Measurements from ENCODE around the gene GALNT2. TPM values are rescaled to one million over a fixed set of nuclear protein-coding genes. Genes with fewer than 3 reads are reported as not detected.

GALNT2 gene
- total and polyA plus RNA-seq, 9 of the 15 experiments (the other 6 are each of a cell fraction or from before 2014, with no cell fraction given) = 1.6 to 106 (median 51.9) TPM

GRCh38 chr1:230067871-230068620 lies 1.0 kb downstream of the GALNT2 start (continued):
- TF ChIP-seq MLX (CRISPR knock-in tag; conservative IDR thresholded peaks at IDR 0.05) (no peak), PHF21A (IDR thresholded peaks at IDR 0.05; ENCODE audit: borderline replicate concordance, low read depth) (no peak), ZNF133 (CRISPR knock-in tag; IDR thresholded peaks at IDR 0.05) (no peak), HCFC1 (IDR thresholded peaks at IDR 0.05; ENCODE audit: low read depth, low read length) (no peak), CREM (IDR thresholded peaks at IDR 0.05; ENCODE audit: low read depth) (no peak), NR0B1 (IDR thresholded peaks at IDR 0.05; ENCODE audit: partially characterized antibody) (no peak), ZNF696 (CRISPR knock-in tag; conservative IDR thresholded peaks at IDR 0.05) (no peak), ASH1L (IDR thresholded peaks at IDR 0.05; ENCODE audit: borderline replicate concordance, low read depth, partially characterized antibody) (no peak), SAFB (IDR thresholded peaks at IDR 0.05; ENCODE audit: borderline replicate concordance, low read depth, low read length) (no peak), SRSF3 (IDR thresholded peaks at IDR 0.05; ENCODE audit: insufficient read depth, low read length) (no peak), CUX1 (CRISPR knock-in tag; IDR thresholded peaks at IDR 0.05) (no peak), ZNF785 (CRISPR knock-in tag; IDR thresholded peaks at IDR 0.05) (no peak), HMBOX1 (IDR thresholded peaks at IDR 0.05) (peak; percentile 71; the same call in 1 of the 2 replicates), NFYB (IDR thresholded peaks at IDR 0.05; ENCODE audit: extremely low read depth, insufficient read length) (no peak), MEIS2 (IDR thresholded peaks at IDR 0.05; ENCODE audit: partially characterized antibody) (no peak)
- TF ChIP-seq, protein P1, sequence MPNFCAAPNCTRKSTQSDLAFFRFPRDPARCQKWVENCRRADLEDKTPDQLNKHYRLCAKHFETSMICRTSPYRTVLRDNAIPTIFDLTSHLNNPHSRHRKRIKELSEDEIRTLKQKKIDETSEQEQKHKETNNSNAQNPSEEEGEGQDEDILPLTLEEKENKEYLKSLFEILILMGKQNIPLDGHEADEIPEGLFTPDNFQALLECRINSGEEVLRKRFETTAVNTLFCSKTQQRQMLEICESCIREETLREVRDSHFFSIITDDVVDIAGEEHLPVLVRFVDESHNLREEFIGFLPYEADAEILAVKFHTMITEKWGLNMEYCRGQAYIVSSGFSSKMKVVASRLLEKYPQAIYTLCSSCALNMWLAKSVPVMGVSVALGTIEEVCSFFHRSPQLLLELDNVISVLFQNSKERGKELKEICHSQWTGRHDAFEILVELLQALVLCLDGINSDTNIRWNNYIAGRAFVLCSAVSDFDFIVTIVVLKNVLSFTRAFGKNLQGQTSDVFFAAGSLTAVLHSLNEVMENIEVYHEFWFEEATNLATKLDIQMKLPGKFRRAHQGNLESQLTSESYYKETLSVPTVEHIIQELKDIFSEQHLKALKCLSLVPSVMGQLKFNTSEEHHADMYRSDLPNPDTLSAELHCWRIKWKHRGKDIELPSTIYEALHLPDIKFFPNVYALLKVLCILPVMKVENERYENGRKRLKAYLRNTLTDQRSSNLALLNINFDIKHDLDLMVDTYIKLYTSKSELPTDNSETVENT (CRISPR knock-in tag; IDR thresholded peaks at IDR 0.05) = no peak

All from K562 (cell line).